IMR-90 (cell line): ENCODE results near the gene KRT7. TPM values are rescaled to one million over a fixed set of nuclear protein-coding genes. Genes with fewer than 3 reads are reported as not detected.
A peak's percentile ranks its signal among the peaks of the same experiment; 100 is the strongest.

Source experiments
- ATAC-seq: fragments of 200-7000 bp; cut with Tn5 transposase; 2 replicates; pipeline ENCODE4 v1.9.1; 2020; ENCODE audit warnings: low read depth, mild to moderate bottlenecking, moderate library complexity
- BruUV-seq: library from RNA; stranded (reverse); fragments of 400-500 nt; replicated peaks from 2 replicates; lab custom pipeline; 2021; lab: Mats Ljungman, UMichigan
- CTCF ChIA-PET: fragments of 300-600 bp; formaldehyde crosslinking; extraction: SDS; loops from one replicate; lab custom pipeline; 2021; ENCODE audit warnings: antibody characterized with exemption; lab: Yijun Ruan, JAX
- POLR2A ChIA-PET: fragments of 300-600 bp; sonication (Branson Sonifier 250); formaldehyde crosslinking; loops from one replicate; lab custom pipeline; 2022; ENCODE audit warnings: antibody characterized with exemption; ENCODE audit not compliant: unreplicated experiment; lab: Charles Lee
- DNase-seq: peaks from one replicate; pipeline ENCODE4 v3.0.0; 2013
- H2AFZ ChIP-seq: replicated peaks from 2 replicates; pipeline ENCODE3; 2013; ENCODE audit warnings: low read length, mild to moderate bottlenecking; ENCODE audit not compliant: poor library complexity
- H2AK5ac ChIP-seq: 2 replicates; pipeline ENCODE4 v1.6.1; 2013; ENCODE audit warnings: low read depth, low read length, inconsistent platforms
- H2AK9ac ChIP-seq: replicated peaks from 2 replicates; pipeline ENCODE3; 2013; ENCODE audit warnings: mild to moderate bottlenecking, low read depth, low read length, moderate library complexity; ENCODE audit not compliant: poor library complexity
- H2BK120ac ChIP-seq: 2 replicates; pipeline ENCODE4 v1.6.1; 2013; ENCODE audit warnings: low read depth, low read length, inconsistent platforms
- H2BK15ac ChIP-seq: 3 replicates; pipeline ENCODE4 v1.6.1; 2013; ENCODE audit warnings: low read depth, low read length, inconsistent platforms
- H2BK20ac ChIP-seq: 2 replicates; pipeline ENCODE4 v1.6.1; 2013; ENCODE audit warnings: low read depth, mild to moderate bottlenecking, inconsistent platforms, low read length, moderate library complexity
- H2BK5ac ChIP-seq: 2 replicates; pipeline ENCODE4 v1.6.1; 2013; ENCODE audit warnings: mild to moderate bottlenecking, low read depth, low read length, inconsistent platforms; ENCODE audit not compliant: poor library complexity, severe bottlenecking
- H3K14ac ChIP-seq: replicated peaks from 2 replicates; pipeline ENCODE4 v1.6.1; 2013; ENCODE audit warnings: low read depth, low read length, inconsistent platforms
- H3K18ac ChIP-seq: 2 replicates; pipeline ENCODE4 v1.6.1; 2013; ENCODE audit warnings: low read depth, low read length, control low read depth
- H3K23ac ChIP-seq: 2 replicates; pipeline ENCODE4 v1.6.1; 2013; ENCODE audit warnings: low read depth, low read length, inconsistent platforms
- H3K27ac ChIP-seq: 2 replicates; pipeline ENCODE4 v1.5.1; 2013; ENCODE audit warnings: mild to moderate bottlenecking, control low read depth, low read length; ENCODE audit not compliant: insufficient read depth
- H3K27me3 ChIP-seq: 2 replicates; pipeline ENCODE4 v1.6.1; 2013; ENCODE audit warnings: low read length; ENCODE audit not compliant: control insufficient read depth, insufficient read depth
- H3K36me3 ChIP-seq: 2 replicates; pipeline ENCODE4 v1.6.1; 2013; ENCODE audit warnings: low read length, mixed read lengths; ENCODE audit not compliant: control insufficient read depth, insufficient read depth
- H3K4ac ChIP-seq: 2 replicates; pipeline ENCODE4 v1.6.1; 2013; ENCODE audit warnings: low read depth, low read length, inconsistent platforms
- H3K4me1 ChIP-seq: 2 replicates; pipeline ENCODE4 v1.6.1; 2013; ENCODE audit warnings: low read length, mixed read lengths; ENCODE audit not compliant: control insufficient read depth, insufficient read depth
- H3K4me2 ChIP-seq: 2 replicates; pipeline ENCODE4 v1.6.1; 2013; ENCODE audit warnings: low read depth, mild to moderate bottlenecking, control low read depth, low read length, moderate library complexity
- H3K4me3 ChIP-seq: 2 replicates; pipeline ENCODE4 v1.5.1; 2013; ENCODE audit warnings: low read depth, mild to moderate bottlenecking, control low read depth, low read length, moderate library complexity; ENCODE audit not compliant: insufficient read depth
- H3K56ac ChIP-seq: 2 replicates; pipeline ENCODE4 v1.6.1; 2013; ENCODE audit warnings: low read length, inconsistent platforms; ENCODE audit not compliant: insufficient read depth; ENCODE audit errors: extremely low read depth
- H3K79me1 ChIP-seq, 2 experiments: 2 replicates each; pipeline ENCODE4 v1.6.1; 2013; ENCODE audit warnings: low read length in 2 of 2, inconsistent platforms in 1 of 2, low read depth in 1 of 2
- H3K9ac ChIP-seq: 2 replicates; pipeline ENCODE4 v1.6.1; 2013; ENCODE audit warnings: low read depth, low read length, control low read depth
- H3K9me1 ChIP-seq: 2 replicates; pipeline ENCODE4 v1.6.1; 2013; ENCODE audit warnings: low read length, inconsistent platforms; ENCODE audit not compliant: insufficient read depth
- H3K9me3 ChIP-seq: 2 replicates; pipeline ENCODE4 v1.6.1; 2013; ENCODE audit warnings: low read length; ENCODE audit not compliant: control insufficient read depth, insufficient read depth
- H4K20me1 ChIP-seq: 2 replicates; pipeline ENCODE4 v1.6.1; 2013; ENCODE audit warnings: low read length, inconsistent platforms; ENCODE audit not compliant: insufficient read depth
- H4K5ac ChIP-seq: 2 replicates; pipeline ENCODE4 v1.6.1; 2013; ENCODE audit warnings: mild to moderate bottlenecking, low read depth, low read length, control low read depth
- H4K8ac ChIP-seq, 2 experiments: 2 replicates each; pipeline ENCODE4 v1.6.1; 2013; ENCODE audit warnings: low read depth in 2 of 2, low read length in 2 of 2, control low read depth in 1 of 2, inconsistent platforms in 1 of 2
- H4K91ac ChIP-seq: 2 replicates; pipeline ENCODE4 v1.6.1; 2013; ENCODE audit warnings: low read depth, low read length, inconsistent platforms; ENCODE audit not compliant: insufficient read depth
- CHD1 ChIP-seq: IDR thresholded peaks from 2 replicates; pipeline ENCODE4 v1.6.1; 2012; ENCODE audit warnings: low read depth, low read length, improper control_type of control experiment
- MAFK ChIP-seq: IDR thresholded peaks from 2 replicates; pipeline ENCODE4 v1.6.1; 2012; ENCODE audit warnings: low read depth, low read length, improper control_type of control experiment
- RCOR1 ChIP-seq: IDR thresholded peaks from 2 replicates; pipeline ENCODE4 v1.6.1; 2012; ENCODE audit warnings: mild to moderate bottlenecking, low read length, improper control_type of control experiment; ENCODE audit not compliant: insufficient replicate concordance
- RFX5 ChIP-seq: IDR thresholded peaks from 2 replicates; pipeline ENCODE4 v1.8.0; 2012; ENCODE audit warnings: low read depth, mild to moderate bottlenecking, low read length, moderate library complexity
- SMC3 ChIP-seq: fragments of 150-350 bp; IDR thresholded peaks from 2 replicates; pipeline ENCODE4 v1.6.1; 2016; ENCODE audit warnings: low read depth, mild to moderate bottlenecking, antibody characterized with exemption, low read length, moderate library complexity
- WGBS, 2 experiments: methylation state at CpG; one replicate each; pipeline versions ENCODE4 v1.1.5 to v1.1.7; 2013; ENCODE audit warnings: missing lambda C conversion rate in 2 of 2; ENCODE audit not compliant: insufficient read length in 1 of 2; ENCODE audit errors: extremely low coverage in 2 of 2; 5-methylcytosine and 5-hydroxymethylcytosine counted together
- dilution Hi-C: fragments of 300-500 bp; cut with HindIII; formaldehyde crosslinking; loops from one replicate; pipeline ENCODE4 v1.14.3; 2018; ENCODE audit warnings: low sequenced_read_pairs; ENCODE audit not compliant: unreplicated experiment
- in situ Hi-C: fragments of 300-500 bp; cut with MboI; formaldehyde crosslinking; loops from 3 replicates; pipeline ENCODE4 v1.14.3; 2019; ENCODE audit warnings: low sequenced_read_pairs, inconsistent platforms, mixed read lengths
- intact Hi-C: fragments of 100-400 bp; cut with micrococcal nuclease; formaldehyde crosslinking; loops from 2 replicates; pipeline ENCODE4 v1.10.0; 2022
- polyA plus RNA-seq, 3 experiments: library from polyadenylated mRNA; depleted of rRNA; stranded (reverse); fragments of >200 nt; gene quantifications; 2 replicates each; pipeline ENCODE4 v1.2.3, GENCODE V29; 2012; ENCODE audit warnings: low replicate concordance in 1 of 3
- total RNA-seq: library from RNA; depleted of rRNA; stranded (reverse); fragments of >200 nt; gene quantifications from 2 replicates; pipeline ENCODE4 v1.2.3, GENCODE V29; 2012

KRT7 gene
- total and polyA plus RNA-seq, 2 of the 4 experiments (the other 2 are of a cell fraction): 0.54 to 1.7 TPM

- TF ChIP-seq RCOR1 (no peak), SMC3 (peak; percentile 100), MAFK (no peak)
Observed at GRCh38 chr12:52213564-52214420, 19.3 kb upstream of the KRT7 start (continued).

- intact Hi-C loops (loop anchor here (10.0 kb wide), 1 partner anchor 660 kb away; no protein-coding TSS in a partner anchor), in situ Hi-C loops (no loop called here), dilution Hi-C loops (no loop called here)
- no peak for TF ChIP-seq RFX5
- no peak for TF ChIP-seq SMC3
- no peak for TF ChIP-seq CHD1
- no peak overlapping the region for H2AK5ac ChIP-seq
- H3K27me3 ChIP-seq: no peaks in the 10 kb centered on the region
- no peak overlapping the region for H3K23ac ChIP-seq
- no TSS peak for BruUV-seq
- H3K4ac ChIP-seq: no peak overlapping the region; the same call in 1 of the 2 replicates
- no peak overlapping the region for H3K4me2 ChIP-seq
- WGBS, 2 experiments: no CpG with 5 or more reads among the region's 3 CpGs
- no peaks in the 10 kb centered on the region for H3K9me3 ChIP-seq
- no peak overlapping the region for H2BK5ac ChIP-seq
- DNase-seq (no peak), ATAC-seq (no peak)
- ChIA-PET CTCF (interaction anchor here (0.6 to 1.9 kb wide), 7 partner anchors 9 to 171 kb away, joined by 3 to 6 read pairs (median 5); partner anchors contain the start of gene KRT84), POLR2A (no interaction called here)
- H3K14ac ChIP-seq: no peak overlapping the region
- H3K18ac ChIP-seq: no peak overlapping the region
- H3K9me1 ChIP-seq: peaks cover 16% of the 10 kb centered on the region
- no peak overlapping the region for H4K8ac ChIP-seq
- H2AFZ ChIP-seq: no peak overlapping the region
- no peak overlapping the region for H3K27ac ChIP-seq
- no peaks in the 10 kb centered on the region for H3K79me1 ChIP-seq
- H4K91ac ChIP-seq: no peak overlapping the region
- no peaks in the 10 kb centered on the region for H4K20me1 ChIP-seq
- 0 out of 2 replicates have a peak overlapping the region, but pooled peaks have one; percentile 52 for H2BK120ac ChIP-seq
- peaks cover 9% of the 10 kb centered on the region for H3K4me1 ChIP-seq
- no peak overlapping the region for H3K56ac ChIP-seq
- no peak overlapping the region for H3K4me3 ChIP-seq
- no peaks in the 10 kb centered on the region for H3K36me3 ChIP-seq
- no peak overlapping the region for H3K9ac ChIP-seq
- H2BK20ac ChIP-seq: no peak overlapping the region
- H2AK9ac ChIP-seq: no peak overlapping the region
- no peak overlapping the region for H2BK15ac ChIP-seq
- no peak overlapping the region for H4K5ac ChIP-seq
Observed at GRCh38 chr12:52214421-52214802, 18.6 kb upstream of the KRT7 start.
